Fibroblast of lung (primary cell): ENCODE data around the gene FNDC11. TPM values are rescaled to one million over a fixed set of nuclear protein-coding genes. Genes with fewer than 3 reads are reported as not detected.

Source experiments
- DNase-seq, 2 donors: peaks; one replicate each; pipeline versions ENCODE4 v3.0.0 to v3.0.0-alpha.2; 2010; ENCODE audit warnings: low read depth in 2 of 2
- H2AFZ ChIP-seq: 2 replicates; pipeline ENCODE4 v1.5.1; 2012; ENCODE audit warnings: low read length, control low read depth, inconsistent platforms
- H3K27ac ChIP-seq: 2 replicates; pipeline ENCODE4 v1.5.1; 2011; ENCODE audit warnings: low read length, control low read depth; ENCODE audit not compliant: insufficient read depth
- H3K27me3 ChIP-seq: 2 replicates; pipeline ENCODE4 v1.5.1; 2011; ENCODE audit warnings: mild to moderate bottlenecking, low read length; ENCODE audit not compliant: control insufficient read depth, insufficient read depth
- H3K36me3 ChIP-seq: 2 replicates; pipeline ENCODE4 v1.5.1; 2011; ENCODE audit warnings: low read length; ENCODE audit not compliant: control insufficient read depth, insufficient read depth
- H3K4me1 ChIP-seq: 2 replicates; pipeline ENCODE4 v1.5.1; 2011; ENCODE audit warnings: low read length; ENCODE audit not compliant: control insufficient read depth, insufficient read depth; ENCODE audit errors: extremely low read depth
- H3K4me2 ChIP-seq: 2 replicates; pipeline ENCODE4 v1.5.1; 2011; ENCODE audit warnings: low read length, control low read depth; ENCODE audit not compliant: insufficient read depth; ENCODE audit errors: extremely low read depth
- H3K4me3 ChIP-seq, 4 experiments: fragments of 200-600 bp in 1 of 4; sonication (generic) in 1 of 4; replicated peaks in 1 of 4; 2 replicates each; pipeline ENCODE4 v1.5.1; 2011 to 2016; ENCODE audit warnings: low read length in 4 of 4, low read depth in 3 of 4, mild to moderate bottlenecking in 3 of 4, control low read depth in 2 of 4, inconsistent platforms in 1 of 4, mixed read lengths in 1 of 4; ENCODE audit not compliant: insufficient read depth in 1 of 4; ENCODE audit errors: control extremely low read depth in 1 of 4
- H3K79me2 ChIP-seq: 2 replicates; pipeline ENCODE4 v1.5.1; 2012; ENCODE audit warnings: mild to moderate bottlenecking, low read length, inconsistent platforms; ENCODE audit not compliant: control insufficient read depth, insufficient read depth
- H3K9ac ChIP-seq: 2 replicates; pipeline ENCODE4 v1.5.1; 2011; ENCODE audit warnings: mild to moderate bottlenecking, low read length, control low read depth; ENCODE audit not compliant: insufficient read depth
- H3K9me3 ChIP-seq: 2 replicates; pipeline ENCODE4 v1.5.1; 2012; ENCODE audit warnings: low read depth, low read length; ENCODE audit not compliant: control insufficient read depth, insufficient read depth
- H4K20me1 ChIP-seq: 2 replicates; pipeline ENCODE4 v1.5.1; 2011; ENCODE audit warnings: low read length; ENCODE audit not compliant: control insufficient read depth, insufficient read depth; ENCODE audit errors: extremely low read depth
- EZH2 ChIP-seq: IDR thresholded peaks from 2 replicates; pipeline ENCODE4 v1.5.1; 2012; ENCODE audit warnings: low read length, control low read depth, mild to moderate bottlenecking; ENCODE audit errors: missing control alignments
- polyA plus RNA-seq, 2 donors: library from polyadenylated mRNA; depleted of rRNA in 1 of 2; stranded (reverse) in 1 of 2; unstranded in 1 of 2; fragments of >200 nt; gene quantifications; 2 replicates each; pipeline ENCODE4 v1.2.1, GENCODE V29; 2011 to 2012; ENCODE audit warnings: missing spikeins in 1 of 2
- total RNA-seq: library from RNA; depleted of rRNA; stranded (reverse); fragments of >200 nt; gene quantifications from 2 replicates; pipeline ENCODE4 v1.2.1, GENCODE V29; 2014
- TF ChIP-seq, protein P1 (sequence below), 2 donors: IDR thresholded peaks in 1 of 2; conservative IDR thresholded peaks in 1 of 2; 1 replicate in 1 of 2; 2 replicates in 1 of 2; pipeline ENCODE4 v1.5.1; 2011 to 2012; ENCODE audit warnings: low read length in 2 of 2, control low read depth in 1 of 2, inconsistent platforms in 1 of 2, low read depth in 1 of 2, mild to moderate bottlenecking in 1 of 2

The FNDC11 gene
- total and polyA plus RNA-seq, 2 donors (not counting 1 experiment from before 2014, with no cell fraction given): 0.22 to 1.7 TPM

DNA sequence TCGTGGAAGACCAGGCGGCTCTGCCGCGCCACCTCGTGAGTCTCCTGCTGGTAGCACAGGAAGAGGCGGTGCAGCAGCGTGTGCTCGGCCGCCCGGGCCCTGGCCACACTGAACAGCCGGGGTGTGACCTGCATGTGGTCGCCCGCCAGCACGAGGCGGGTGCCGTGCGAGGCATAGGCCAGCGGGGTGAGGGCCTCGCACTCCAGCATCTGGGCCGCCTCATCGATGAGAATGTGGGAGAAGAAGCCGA lies 13.1 kb downstream of the FNDC11 start:
- no peak overlapping the region for H3K9ac ChIP-seq
- H3K27me3 ChIP-seq: no peaks in the 10 kb centered on the region
- no peak for DNase-seq
- no peaks in the 10 kb centered on the region for H3K9me3 ChIP-seq
- no peaks in the 10 kb centered on the region for H4K20me1 ChIP-seq
- H3K4me2 ChIP-seq: no peak overlapping the region
- H3K36me3 ChIP-seq: peaks cover 18% of the 10 kb centered on the region
- TF ChIP-seq, protein P1, sequence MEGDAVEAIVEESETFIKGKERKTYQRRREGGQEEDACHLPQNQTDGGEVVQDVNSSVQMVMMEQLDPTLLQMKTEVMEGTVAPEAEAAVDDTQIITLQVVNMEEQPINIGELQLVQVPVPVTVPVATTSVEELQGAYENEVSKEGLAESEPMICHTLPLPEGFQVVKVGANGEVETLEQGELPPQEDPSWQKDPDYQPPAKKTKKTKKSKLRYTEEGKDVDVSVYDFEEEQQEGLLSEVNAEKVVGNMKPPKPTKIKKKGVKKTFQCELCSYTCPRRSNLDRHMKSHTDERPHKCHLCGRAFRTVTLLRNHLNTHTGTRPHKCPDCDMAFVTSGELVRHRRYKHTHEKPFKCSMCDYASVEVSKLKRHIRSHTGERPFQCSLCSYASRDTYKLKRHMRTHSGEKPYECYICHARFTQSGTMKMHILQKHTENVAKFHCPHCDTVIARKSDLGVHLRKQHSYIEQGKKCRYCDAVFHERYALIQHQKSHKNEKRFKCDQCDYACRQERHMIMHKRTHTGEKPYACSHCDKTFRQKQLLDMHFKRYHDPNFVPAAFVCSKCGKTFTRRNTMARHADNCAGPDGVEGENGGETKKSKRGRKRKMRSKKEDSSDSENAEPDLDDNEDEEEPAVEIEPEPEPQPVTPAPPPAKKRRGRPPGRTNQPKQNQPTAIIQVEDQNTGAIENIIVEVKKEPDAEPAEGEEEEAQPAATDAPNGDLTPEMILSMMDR (conservative IDR thresholded peaks at IDR 0.05 in 1 of 2, IDR thresholded peaks at IDR 0.05 in 1 of 2; ENCODE audit: low read depth in 1 of 2, low read length in 2 of 2): no peak
- no peak for TF ChIP-seq EZH2
- H3K4me1 ChIP-seq: no peaks in the 10 kb centered on the region
- no peak overlapping the region for H3K27ac ChIP-seq
- no peak overlapping the region for H2AFZ ChIP-seq
- H3K4me3 ChIP-seq: no peak overlapping the region
- H3K79me2 ChIP-seq: no peaks in the 10 kb centered on the region

DNA sequence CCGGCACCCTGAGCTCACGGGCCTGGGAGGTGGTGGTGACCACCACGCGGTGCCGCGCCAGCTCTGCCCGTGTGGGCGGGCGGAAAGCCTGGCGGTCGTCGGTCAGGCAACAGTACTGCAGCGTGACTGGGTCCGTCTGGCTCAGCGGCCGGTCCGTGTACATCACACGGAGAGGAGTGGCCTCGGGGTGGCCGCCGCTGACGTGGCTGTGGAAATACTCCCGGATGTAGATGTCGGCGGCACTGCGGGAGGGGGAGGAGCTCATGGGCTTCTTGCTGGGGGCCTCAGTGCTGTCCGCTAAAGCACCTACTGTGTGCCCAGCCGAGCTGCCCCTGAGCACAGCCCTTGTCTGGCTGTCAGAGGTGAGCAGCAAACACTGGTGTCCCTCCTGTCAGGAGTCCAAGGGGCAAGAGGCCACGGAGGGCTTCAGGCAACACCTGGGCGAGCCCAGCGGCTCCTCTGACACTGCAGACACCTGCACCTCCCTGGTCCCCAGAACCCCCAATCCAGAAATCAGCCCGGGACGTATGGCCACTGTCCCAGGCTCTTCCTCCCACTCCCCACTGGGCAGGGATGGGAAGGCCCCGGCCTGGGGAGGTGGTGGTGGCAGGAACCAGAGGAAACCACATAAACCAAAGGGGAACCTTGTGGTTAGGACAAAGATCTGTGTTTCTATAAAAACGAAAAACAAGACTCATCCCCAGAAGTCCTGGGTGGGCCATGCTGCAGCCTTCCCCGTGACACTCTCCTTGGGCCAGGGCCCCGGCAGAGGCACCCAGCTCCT lies 13.6 kb downstream of the FNDC11 start:
- Histone ChIP-seq H3K27me3 (no peaks in the 10 kb centered on the region), H3K4me2 (no peak overlapping the region), H4K20me1 (no peaks in the 10 kb centered on the region), H3K4me1 (no peaks in the 10 kb centered on the region), H2AFZ (no peak overlapping the region), H3K4me3 (no peak overlapping the region), H3K9ac (no peak overlapping the region), H3K36me3 (peaks cover 19% of the 10 kb centered on the region), H3K9me3 (no peaks in the 10 kb centered on the region), H3K79me2 (no peaks in the 10 kb centered on the region), H3K27ac (no peak overlapping the region)
- TF ChIP-seq, protein P1 (conservative IDR thresholded peaks at IDR 0.05 in 1 of 2, IDR thresholded peaks at IDR 0.05 in 1 of 2; ENCODE audit: low read depth in 1 of 2, low read length in 2 of 2): no peak
- no peak for TF ChIP-seq EZH2
- DNase-seq: no peak

DNA sequence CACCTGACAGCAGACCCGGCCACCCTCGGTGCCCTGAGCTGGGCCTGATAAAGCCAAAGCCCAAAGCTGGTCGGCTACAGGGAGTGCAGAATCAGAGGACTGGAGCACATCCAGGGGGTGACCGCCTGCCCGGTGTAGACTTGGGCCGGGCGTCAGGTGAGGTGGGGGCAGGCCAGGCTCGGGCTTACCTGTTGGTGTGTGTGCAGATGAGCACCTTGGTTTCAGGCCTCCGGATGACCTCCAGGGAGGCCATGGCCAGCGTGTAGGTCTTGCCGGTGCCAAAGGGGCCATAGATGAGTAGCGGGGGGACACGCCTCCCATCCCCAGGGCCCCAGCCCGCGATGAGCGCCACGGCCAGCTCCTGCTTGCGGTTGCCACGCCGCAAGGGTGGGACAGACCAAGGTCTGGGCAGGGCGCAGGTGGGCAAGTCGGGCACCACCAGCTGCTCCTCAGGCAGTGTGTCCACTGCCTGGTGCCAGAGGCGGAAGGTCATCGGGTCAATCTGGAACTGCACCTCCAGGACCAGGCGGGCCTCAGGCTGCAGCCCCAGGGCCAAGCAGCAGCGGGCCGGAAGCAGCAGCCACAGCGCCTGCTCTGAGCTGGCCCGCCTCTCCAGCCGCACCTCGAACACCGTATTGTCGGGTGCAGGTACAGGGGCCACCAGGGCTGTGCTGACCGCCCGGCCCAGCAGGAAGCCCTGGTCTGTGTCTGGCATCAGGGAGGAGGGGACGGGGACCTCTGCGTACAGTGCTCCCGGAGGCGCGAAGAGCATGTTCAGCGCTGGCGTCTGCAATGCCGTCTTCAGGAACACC lies 14.4 kb downstream of the FNDC11 start:
- Histone ChIP-seq H4K20me1 (no peaks in the 10 kb centered on the region), H3K9ac (no peak overlapping the region), H3K36me3 (peaks cover 16% of the 10 kb centered on the region), H3K4me1 (peaks cover 2% of the 10 kb centered on the region), H3K27ac (no peak overlapping the region), H2AFZ (no peak overlapping the region), H3K4me2 (no peak overlapping the region), H3K27me3 (no peaks in the 10 kb centered on the region), H3K79me2 (peaks cover 4% of the 10 kb centered on the region), H3K9me3 (no peaks in the 10 kb centered on the region), H3K4me3 (no peak overlapping the region)
- no peak for DNase-seq
- TF ChIP-seq, protein P1 (conservative IDR thresholded peaks at IDR 0.05 in 1 of 2, IDR thresholded peaks at IDR 0.05 in 1 of 2; ENCODE audit: low read depth in 1 of 2, low read length in 2 of 2): no peak
- TF ChIP-seq EZH2: no peak
